Glutamatergic neuron (in vitro differentiated cells): ENCODE results near the gene BTBD2. TPM values are rescaled to one million over a fixed set of nuclear protein-coding genes. Genes with fewer than 3 reads are reported as not detected.

Source experiments
- DNase-seq: peaks from one replicate; pipeline ENCODE4 v3.0.0; 2022
- H3K27ac Mint-ChIP-seq: one replicate; pipeline ENCODE4 v1.8.0; 2020; ENCODE audit warnings: mild to moderate bottlenecking, mixed read lengths, inconsistent platforms; ENCODE audit not compliant: unreplicated experiment
- H3K27me3 Mint-ChIP-seq: one replicate; pipeline ENCODE4 v1.8.0; 2020; ENCODE audit warnings: mild to moderate bottlenecking, moderate library complexity, mixed read lengths, inconsistent platforms; ENCODE audit not compliant: unreplicated experiment
- H3K36me3 Mint-ChIP-seq: one replicate; pipeline ENCODE4 v1.8.0; 2020; ENCODE audit warnings: mild to moderate bottlenecking, mixed read lengths, inconsistent platforms; ENCODE audit not compliant: unreplicated experiment
- H3K4me1 Mint-ChIP-seq: one replicate; pipeline ENCODE4 v1.8.0; 2020; ENCODE audit warnings: mild to moderate bottlenecking, low read depth, mixed read lengths, inconsistent platforms; ENCODE audit not compliant: unreplicated experiment
- H3K4me3 Mint-ChIP-seq: one replicate; pipeline ENCODE4 v1.8.0; 2020; ENCODE audit warnings: mild to moderate bottlenecking, mixed read lengths, inconsistent platforms; ENCODE audit not compliant: unreplicated experiment
- H3K9me3 Mint-ChIP-seq: one replicate; pipeline ENCODE4 v1.8.0; 2020; ENCODE audit warnings: mild to moderate bottlenecking, moderate library complexity, mixed read lengths, inconsistent platforms; ENCODE audit not compliant: unreplicated experiment
- CTCF ChIP-seq: fragments of 200-600 bp; sonication (generic); IDR thresholded peaks from one replicate; pipeline ENCODE4 v1.5.0; 2021; ENCODE audit not compliant: partially characterized antibody, unreplicated experiment
- long read RNA-seq: library from polyadenylated mRNA; unstranded; transcript quantifications from one replicate; pipeline ENCODE4 v2.0.0, GENCODE V29; 2020; ENCODE audit not compliant: unreplicated experiment
- total RNA-seq: library from RNA; stranded (reverse); fragmentation: NEBNext Ultra II Directional; extraction: Animal tissue kit (Norgen Biotek cat#: 25700); gene quantifications from one replicate; pipeline ENCODE4 v1.2.1, GENCODE V29; 2021; ENCODE audit not compliant: unreplicated experiment

Gene BTBD2
- total RNA-seq: 70.4 TPM
- long read RNA-seq, partial matches to known transcripts: 2 of 3 reads
- long read RNA-seq, other reads (novel, unspliced or antisense): 0 of 3 reads

- Mint-ChIP-seq H3K4me3 (peak within 1 kb of the TSS; percentile 73), H3K27ac (no peak within 1 kb of the TSS), H3K27me3 (peaks cover 2% of the 10 kb centered on the region), H3K36me3 (no peaks in the 10 kb centered on the region), H3K4me1 (no peaks in the 10 kb centered on the region), H3K9me3 (peaks cover 2% of the 10 kb centered on the region)
- peak; percentile 61 for DNase-seq
- TF ChIP-seq CTCF: no peak
Measured at GRCh38 chr19:2015608-2015950, at the start of gene BTBD2. Gene BTBD2, minus strand, starts transcription at chr19:2015714. Its CDS starts 11 bp downstream, at chr19:2015703.

GRCh38 chr19:2064788-2065524, 49.4 kb upstream of the BTBD2 start:
- no peak for TF ChIP-seq CTCF
- H3K27ac Mint-ChIP-seq: peak overlapping the region; percentile 91
- peak; percentile 56 for DNase-seq
- H3K36me3 Mint-ChIP-seq: no peaks in the 10 kb centered on the region
- peaks cover 10% of the 10 kb centered on the region for H3K4me1 Mint-ChIP-seq
- H3K9me3 Mint-ChIP-seq: peaks cover 12% of the 10 kb centered on the region
- peaks cover 15% of the 10 kb centered on the region for H3K27me3 Mint-ChIP-seq
- no peak overlapping the region for H3K4me3 Mint-ChIP-seq

GRCh38 chr19:2064395-2064787, 48.9 kb upstream of the BTBD2 start:
- no peak overlapping the region for H3K4me3 Mint-ChIP-seq
- H3K27ac Mint-ChIP-seq: peak overlapping the region; percentile 91
- DNase-seq: no peak
- peaks cover 13% of the 10 kb centered on the region for H3K27me3 Mint-ChIP-seq
- H3K4me1 Mint-ChIP-seq: peaks cover 11% of the 10 kb centered on the region
- H3K36me3 Mint-ChIP-seq: no peaks in the 10 kb centered on the region
- TF ChIP-seq CTCF: no peak
- H3K9me3 Mint-ChIP-seq: peaks cover 9% of the 10 kb centered on the region

- no peak for TF ChIP-seq CTCF
- Mint-ChIP-seq H3K9me3 (peaks cover 9% of the 10 kb centered on the region), H3K36me3 (no peaks in the 10 kb centered on the region)
Measured at GRCh38 chr19:2063824-2064223, 48.3 kb upstream of the BTBD2 start.

GRCh38 chr19:2062770-2063169, 47.3 kb upstream of the BTBD2 start:
- H3K27ac Mint-ChIP-seq: peak overlapping the region; percentile 86
- no peak for TF ChIP-seq CTCF

More at GRCh38 chr19:2063824-2064223, 48.3 kb upstream of the BTBD2 start:
- H3K4me1 Mint-ChIP-seq: peaks cover 11% of the 10 kb centered on the region
- no peak overlapping the region for H3K4me3 Mint-ChIP-seq
- no peak overlapping the region for H3K27ac Mint-ChIP-seq
- peaks cover 15% of the 10 kb centered on the region for H3K27me3 Mint-ChIP-seq
- DNase-seq: no peak

More at GRCh38 chr19:2062770-2063169, 47.3 kb upstream of the BTBD2 start:
- Mint-ChIP-seq H3K9me3 (peaks cover 9% of the 10 kb centered on the region), H3K36me3 (no peaks in the 10 kb centered on the region), H3K4me3 (peak overlapping the region; percentile 87), H3K4me1 (peaks cover 11% of the 10 kb centered on the region), H3K27me3 (peaks cover 15% of the 10 kb centered on the region)
- DNase-seq: no peak
